GM18526 (cell line): ENCODE measurements around the gene FARSB.

Source experiments
- POLR2A ChIP-seq: IDR thresholded peaks from 3 replicates; pipeline ENCODE4 v1.6.1; 2011; ENCODE audit not compliant: insufficient read length; ENCODE audit errors: extremely low read depth

The FARSB gene

GRCh38 chr2:222655787-222656525, at the start of gene FARSB:
Gene FARSB (minus strand): TSS chr2:222656092. CDS start chr2:222656073, 19 bp downstream.
- peak; percentile 76 for TF ChIP-seq POLR2A

DNA sequence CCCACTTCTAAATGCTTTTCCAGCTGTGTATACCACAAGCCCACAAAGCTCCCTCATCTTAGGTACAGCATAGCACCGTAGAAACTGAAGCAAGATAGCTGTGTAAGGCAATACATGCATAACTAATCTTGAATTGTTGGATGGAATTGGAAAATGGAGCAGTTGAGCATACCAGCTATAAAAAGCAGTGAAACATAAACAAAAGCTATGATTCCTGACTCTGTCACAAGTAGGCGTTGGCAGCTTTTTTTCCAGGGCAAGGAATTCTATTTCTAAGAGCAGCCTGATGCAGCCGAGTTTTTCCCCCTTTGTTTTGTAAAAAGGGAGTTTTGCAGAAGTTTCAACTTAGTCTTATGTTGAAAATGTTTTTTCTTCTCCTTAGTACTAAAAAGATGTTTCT, 48.0 kb upstream of the FARSB start:
- TF ChIP-seq POLR2A, result no peak

GRCh38 chr2:222703091-222703490, 47.2 kb upstream of the FARSB start:
- TF ChIP-seq POLR2A, result no peak

GRCh38 chr2:222701721-222702131, 45.8 kb upstream of the FARSB start:
- TF ChIP-seq POLR2A, result no peak

DNA sequence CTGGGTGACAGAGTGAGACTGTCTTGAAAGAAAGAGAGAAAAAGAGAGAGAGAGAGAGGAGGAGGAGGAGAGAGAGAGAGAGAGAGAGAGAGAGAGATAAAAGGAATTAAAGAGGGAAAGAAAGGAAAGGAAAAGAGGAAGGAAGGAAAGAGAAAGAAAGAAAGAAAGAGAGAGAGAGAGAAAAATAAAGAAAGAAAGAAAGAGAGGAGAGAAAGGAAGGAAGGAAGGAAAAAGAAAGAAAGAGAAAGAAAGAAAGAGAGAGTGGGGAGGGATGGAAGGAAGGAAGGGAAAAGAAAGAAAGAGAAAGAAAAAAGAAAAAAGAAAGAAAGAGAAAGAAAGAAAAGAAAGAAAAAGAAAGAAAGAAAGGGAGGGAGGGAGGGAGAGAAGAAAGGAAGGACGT, 45.3 kb upstream of the FARSB start:
- no peak for TF ChIP-seq POLR2A

GRCh38 chr2:222698276-222698675, 42.4 kb upstream of the FARSB start:
- TF ChIP-seq POLR2A, result no peak

GRCh38 chr2:222693837-222694236, 37.9 kb upstream of the FARSB start:
- TF ChIP-seq POLR2A, result no peak

DNA sequence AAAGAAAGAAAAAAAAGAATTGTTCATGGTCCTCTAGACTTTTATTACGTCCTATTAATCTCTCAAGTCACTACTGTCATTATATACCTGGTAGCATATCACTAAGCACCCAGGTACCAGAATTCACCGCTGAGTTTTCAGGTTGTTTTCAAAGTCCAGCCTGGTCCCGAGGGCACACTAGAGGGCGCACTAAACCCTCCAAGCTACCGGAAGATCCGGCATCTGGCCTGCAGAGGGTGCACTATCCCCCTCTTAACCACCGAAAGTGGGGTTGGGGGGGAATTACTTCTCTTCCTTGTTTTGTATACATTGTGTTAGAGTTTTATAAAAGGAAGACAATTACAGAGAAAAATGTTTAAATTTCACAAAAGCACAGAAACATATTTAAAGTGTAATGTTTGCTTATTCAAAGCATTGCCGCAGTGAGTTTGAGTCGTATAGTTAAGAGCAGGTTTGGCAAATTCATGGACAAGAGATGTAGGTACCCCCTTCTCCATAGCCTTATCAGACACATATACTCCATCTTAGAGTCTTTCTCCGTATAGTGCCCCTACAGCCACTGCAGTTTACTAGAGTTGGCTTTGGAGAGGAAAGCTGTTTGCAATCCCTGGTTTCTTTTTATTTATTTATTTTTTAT, 34.8 kb upstream of the FARSB start:
- TF ChIP-seq POLR2A, result no peak

DNA sequence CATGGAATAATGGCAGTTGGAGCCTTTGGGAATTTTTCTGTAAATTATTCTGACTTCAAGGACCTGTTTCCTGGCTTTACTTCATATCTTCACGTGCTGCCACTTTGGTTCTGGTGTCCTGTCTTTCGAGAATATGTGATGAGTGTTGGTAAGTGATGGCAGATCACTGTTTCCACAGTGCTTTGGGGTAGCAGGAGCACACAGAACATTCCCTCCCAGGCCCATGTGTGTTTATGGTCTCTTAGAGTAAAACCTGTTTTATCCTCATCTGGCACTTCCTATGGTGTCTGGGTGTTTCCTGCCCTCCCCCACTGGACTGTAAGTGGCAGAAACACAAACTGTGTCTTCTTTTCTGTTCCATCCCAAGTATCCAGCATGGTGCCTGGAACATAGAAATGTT, 33.4 kb upstream of the FARSB start:
- TF ChIP-seq POLR2A, result no peak

GRCh38 chr2:222688917-222689316, 33.0 kb upstream of the FARSB start:
- TF ChIP-seq POLR2A, result no peak

GRCh38 chr2:222686086-222686750, 30.3 kb upstream of the FARSB start:
- no peak for TF ChIP-seq POLR2A

GRCh38 chr2:222683805-222684204, 27.9 kb upstream of the FARSB start:
- TF ChIP-seq POLR2A, result no peak

DNA sequence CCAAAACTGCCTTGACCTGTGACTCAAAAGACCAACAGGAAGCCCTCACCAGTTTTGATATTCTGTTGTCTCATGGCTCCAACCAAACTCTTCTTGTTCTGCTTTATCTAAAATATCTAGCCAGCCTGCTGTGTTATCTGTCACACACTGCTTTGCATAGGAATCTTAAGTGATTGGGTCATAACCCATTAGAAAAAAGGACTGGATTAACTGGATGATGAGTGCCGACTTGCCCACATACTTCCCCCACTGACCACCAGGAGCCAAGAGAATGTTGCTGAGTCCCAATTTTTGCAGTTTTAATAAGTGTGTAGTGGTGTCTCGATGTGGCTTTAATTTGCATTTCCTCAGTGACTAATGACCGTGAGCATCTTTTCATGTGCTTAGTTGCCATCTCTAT, 22.1 kb upstream of the FARSB start:
- no peak for TF ChIP-seq POLR2A

GRCh38 chr2:222673883-222674282, 18.0 kb upstream of the FARSB start:
- TF ChIP-seq POLR2A, result no peak

GRCh38 chr2:222673273-222673672, 17.4 kb upstream of the FARSB start:
- TF ChIP-seq POLR2A, result no peak

GRCh38 chr2:222672068-222672401, 16.1 kb upstream of the FARSB start:
- TF ChIP-seq POLR2A, result no peak

- TF ChIP-seq POLR2A, result no peak
These were observed 15.6 kb upstream of the FARSB start, which contains the start of gene MOGAT1 for GRCh38 chr2:222671259-222672067. Gene MOGAT1 (plus strand): TSS chr2:222671658. CDS start chr2:222671786, 128 bp downstream.
